Measurements from ENCODE around the gene GSK3B. TPM values are rescaled to one million over a fixed set of nuclear protein-coding genes. Genes with fewer than 3 reads are reported as not detected.

GSK3B gene
- total RNA-seq, 1 experiment from 2014 or later: 56.5 TPM

DNA sequence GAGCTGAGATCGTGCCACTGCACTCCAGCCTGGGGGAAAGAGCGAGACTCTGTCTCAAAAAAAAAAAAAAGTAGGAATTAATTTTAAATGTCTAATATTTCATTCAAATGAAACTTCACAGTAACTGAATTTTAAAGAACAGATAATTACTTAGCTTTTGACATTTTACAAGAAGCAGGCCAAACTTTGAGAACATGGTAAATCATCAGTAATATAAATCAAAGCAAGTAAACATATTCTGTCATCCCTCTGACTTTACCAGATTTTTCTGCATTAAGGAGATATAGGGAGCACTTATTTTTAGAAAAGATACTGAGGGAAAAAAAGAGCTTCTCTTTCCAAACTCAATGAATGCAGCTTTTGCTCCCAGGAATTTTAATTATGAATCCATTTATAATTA, 275.3 kb downstream of the GSK3B start:
- H2BK20ac ChIP-seq (ENCODE audit: low read depth, low read length, poor library complexity, severe bottlenecking): no peak overlapping the region
- no peaks in the 10 kb centered on the region; a peak in 1 of 7 replicates for H3K36me3 Mint-ChIP-seq (ENCODE audit: insufficient read depth in 1 of 3, low read depth in 3 of 3)
- no peak overlapping the region for H4K91ac ChIP-seq (ENCODE audit: insufficient read length, low read depth, low read length)
- DNase-seq: no peak
- H3K23me2 ChIP-seq (ENCODE audit: insufficient read length, low read depth, low read length, poor library complexity, severe bottlenecking): no peaks in the 10 kb centered on the region
- H3K4me1 Mint-ChIP-seq: peaks cover 9 to 13% of the 10 kb centered on the region in 2 experiments
- H3K27me3 ChIP-seq (ENCODE audit: insufficient read depth, low read length): no peaks in the 10 kb centered on the region
- H2BK15ac ChIP-seq (ENCODE audit: low read depth, low read length): no peak overlapping the region
- no peak overlapping the region for H3K14ac ChIP-seq (ENCODE audit: insufficient read depth, low read length)
- no CpG with 5 or more reads among the region's 2 CpGs for WGBS (ENCODE audit: extremely low coverage, insufficient read length, low lambda C conversion rate)
- no peak overlapping the region for H3T11ph ChIP-seq (ENCODE audit: low read length)
- H3K79me2 ChIP-seq (ENCODE audit: insufficient read depth, low read length): no peaks in the 10 kb centered on the region
- H3K9ac ChIP-seq (ENCODE audit: extremely low read depth, insufficient read length, low read length): no peak overlapping the region
- no peak overlapping the region for H3K27ac Mint-ChIP-seq
- H4K20me1 ChIP-seq (ENCODE audit: control insufficient read depth, insufficient read depth, insufficient read length): peaks cover 2% of the 10 kb centered on the region
- H3K4me1 ChIP-seq (ENCODE audit: insufficient read depth, low read length): no peaks in the 10 kb centered on the region
- H4K8ac ChIP-seq (replicated peaks; ENCODE audit: insufficient read length, low read depth, low read length): no peak overlapping the region
- H3K18ac ChIP-seq (ENCODE audit: insufficient read length, low read depth, low read length): no peak overlapping the region
- no peaks in the 10 kb centered on the region for H3K9me3 Mint-ChIP-seq
- H4K5ac ChIP-seq (ENCODE audit: insufficient read length, low read depth, low read length): no peak overlapping the region
- no peak overlapping the region for H3K23ac ChIP-seq (ENCODE audit: insufficient read length, low read depth, low read length)
- no peak overlapping the region for H2BK12ac ChIP-seq (ENCODE audit: insufficient read length, low read depth, low read length)
- H2BK120ac ChIP-seq (ENCODE audit: low read depth, low read length, poor library complexity, severe bottlenecking): no peak overlapping the region
- no peaks in the 10 kb centered on the region for H3K79me1 ChIP-seq (ENCODE audit: insufficient read depth, low read depth, low read length, poor library complexity, severe bottlenecking)
- no peak overlapping the region for H2BK5ac ChIP-seq (ENCODE audit: insufficient read length, low read length)
- H3K56ac ChIP-seq (ENCODE audit: insufficient read length, low read depth, low read length): no peak overlapping the region
- H3K9me3 ChIP-seq (ENCODE audit: control insufficient read depth, low read depth, low read length): no peaks in the 10 kb centered on the region
- no peak overlapping the region for H3K4me2 ChIP-seq (ENCODE audit: insufficient read depth, insufficient read length, low read length)
- TF ChIP-seq, protein P1, sequence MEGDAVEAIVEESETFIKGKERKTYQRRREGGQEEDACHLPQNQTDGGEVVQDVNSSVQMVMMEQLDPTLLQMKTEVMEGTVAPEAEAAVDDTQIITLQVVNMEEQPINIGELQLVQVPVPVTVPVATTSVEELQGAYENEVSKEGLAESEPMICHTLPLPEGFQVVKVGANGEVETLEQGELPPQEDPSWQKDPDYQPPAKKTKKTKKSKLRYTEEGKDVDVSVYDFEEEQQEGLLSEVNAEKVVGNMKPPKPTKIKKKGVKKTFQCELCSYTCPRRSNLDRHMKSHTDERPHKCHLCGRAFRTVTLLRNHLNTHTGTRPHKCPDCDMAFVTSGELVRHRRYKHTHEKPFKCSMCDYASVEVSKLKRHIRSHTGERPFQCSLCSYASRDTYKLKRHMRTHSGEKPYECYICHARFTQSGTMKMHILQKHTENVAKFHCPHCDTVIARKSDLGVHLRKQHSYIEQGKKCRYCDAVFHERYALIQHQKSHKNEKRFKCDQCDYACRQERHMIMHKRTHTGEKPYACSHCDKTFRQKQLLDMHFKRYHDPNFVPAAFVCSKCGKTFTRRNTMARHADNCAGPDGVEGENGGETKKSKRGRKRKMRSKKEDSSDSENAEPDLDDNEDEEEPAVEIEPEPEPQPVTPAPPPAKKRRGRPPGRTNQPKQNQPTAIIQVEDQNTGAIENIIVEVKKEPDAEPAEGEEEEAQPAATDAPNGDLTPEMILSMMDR (conservative IDR thresholded peaks at IDR 0.05): no peak
- no peak overlapping the region for H2AFZ ChIP-seq (ENCODE audit: low read length)
- H3K4me3 Mint-ChIP-seq: no peak overlapping the region
- H2AK5ac ChIP-seq (ENCODE audit: insufficient read length, low read length): no peak overlapping the region
- H3K4ac ChIP-seq (ENCODE audit: low read depth, low read length): no peak overlapping the region
- H3K27ac ChIP-seq (ENCODE audit: insufficient read length, low read depth, low read length): no peak overlapping the region
- no peaks in the 10 kb centered on the region; the same call in 1 of the 2 replicates for H3K27me3 Mint-ChIP-seq (ENCODE audit: low read depth)
